NCI-H2227 (cell line): Measurements from ENCODE around the gene CCDC87.
"Not testable (repeated sequence)": the region's sequence is repeated elsewhere in the genome, so short reads cannot be mapped to it uniquely, and the experiment has no call there.

Experiments used
- DNase-seq: peaks from one replicate; lab custom pipeline; 2025; ENCODE audit not compliant: unreplicated experiment; lab: John Stamatoyannopoulos, UW

The CCDC87 gene

GRCh38 chr11:66557733-66558326 lies 35.0 kb downstream of the CCDC87 start:
- DNase-seq = no peak

GRCh38 chr11:66556086-66556485 lies 36.8 kb downstream of the CCDC87 start:
- no peak for DNase-seq

- DNase-seq = no peak
Observed at GRCh38 chr11:66555416-66555815, 37.4 kb downstream of the CCDC87 start.

- no peak for DNase-seq
Observed at GRCh38 chr11:66554602-66555001, 38.3 kb downstream of the CCDC87 start.

GRCh38 chr11:66550887-66551286 lies 42.0 kb downstream of the CCDC87 start:
- no peak for DNase-seq

- DNase-seq = no peak
Observed at GRCh38 chr11:66549696-66550095, 43.2 kb downstream of the CCDC87 start.

- no peak for DNase-seq
Observed at GRCh38 chr11:66548774-66549630, 43.9 kb downstream of the CCDC87 start.

GRCh38 chr11:66548041-66548440 lies 44.8 kb downstream of the CCDC87 start:
- no peak for DNase-seq

GRCh38 chr11:66547662-66548009 lies 45.2 kb downstream of the CCDC87 start:
- no peak for DNase-seq

GRCh38 chr11:66546966-66547661 lies 45.7 kb downstream of the CCDC87 start:
- DNase-seq = no peak

- DNase-seq = no peak
Observed at GRCh38 chr11:66546368-66546965, 46.4 kb downstream of the CCDC87 start, which contains the start of gene ACTN3. Gene ACTN3, plus strand, starts transcription at chr11:66546903. Its CDS starts 35 bp downstream, at chr11:66546938.

GRCh38 chr11:66545701-66546367 lies 47.0 kb downstream of the CCDC87 start, which contains the start of gene ZDHHC24:
Gene ZDHHC24, minus strand, starts transcription at chr11:66546048. Its CDS starts 45 bp downstream, at chr11:66546003.
- peak; percentile 98 for DNase-seq

GRCh38 chr11:66544952-66545351 lies 47.9 kb downstream of the CCDC87 start:
- DNase-seq = not testable (repeated sequence)

GRCh38 chr11:66543263-66544107 lies 49.4 kb downstream of the CCDC87 start:
- DNase-seq = peak; percentile 80

- DNase-seq = no peak
Observed at GRCh38 chr11:66542362-66542761, 50.5 kb downstream of the CCDC87 start.

GRCh38 chr11:66541892-66542291 lies 51.0 kb downstream of the CCDC87 start:
- no peak for DNase-seq

GRCh38 chr11:66540598-66540997 lies 52.3 kb downstream of the CCDC87 start:
- not testable (repeated sequence) for DNase-seq
